Natural killer cell (primary cell): ENCODE results near the gene HOXD8. TPM values are rescaled to one million over a fixed set of nuclear protein-coding genes. Genes with fewer than 3 reads are reported as not detected.

Experiments
- ATAC-seq, 3 donors: fragments of 150-1000 bp in 2 of 3; fragments of 200-7000 bp in 1 of 3; cut with Tn5 transposase; 1 replicate in 1 of 3; 2 replicates in 2 of 3; pipeline ENCODE4 v1.10.0; 2021; ENCODE audit warnings: mild to moderate bottlenecking in 2 of 3, moderate library complexity in 2 of 3
- DNase-seq, 2 donors: peaks; one replicate each; pipeline versions ENCODE4 v3.0.0 to v3.0.0-alpha.2; 2013 to 2021; ENCODE audit warnings: mixed read lengths in 1 of 2
- H3K27ac ChIP-seq: one replicate; pipeline ENCODE4 v1.5.1; 2013; ENCODE audit warnings: mild to moderate bottlenecking, low read length
- H3K27me3 ChIP-seq: one replicate; pipeline ENCODE4 v1.6.1; 2013; ENCODE audit warnings: low read length; ENCODE audit not compliant: control insufficient read depth, insufficient read depth
- H3K36me3 ChIP-seq: one replicate; pipeline ENCODE4 v1.6.1; 2013; ENCODE audit warnings: low read length; ENCODE audit not compliant: control insufficient read depth, insufficient read depth
- H3K4me1 ChIP-seq: one replicate; pipeline ENCODE4 v1.6.1; 2013; ENCODE audit warnings: low read length; ENCODE audit not compliant: control insufficient read depth, insufficient read depth
- H3K4me3 ChIP-seq: one replicate; pipeline ENCODE4 v1.5.1; 2013; ENCODE audit warnings: low read length
- H3K9me3 ChIP-seq: one replicate; pipeline ENCODE4 v1.6.1; 2013; ENCODE audit warnings: low read length; ENCODE audit not compliant: control insufficient read depth, insufficient read depth
- H3K27ac Mint-ChIP-seq, 2 donors: one replicate each; pipeline ENCODE4 v1.8.0; 2022; ENCODE audit warnings: mild to moderate bottlenecking in 2 of 2, mixed read lengths in 2 of 2, moderate library complexity in 1 of 2
- H3K27me3 Mint-ChIP-seq, 2 donors: one replicate each; pipeline ENCODE4 v1.8.0; 2022; ENCODE audit warnings: low read depth in 2 of 2, mixed read lengths in 2 of 2
- H3K36me3 Mint-ChIP-seq: one replicate; pipeline ENCODE4 v1.8.0; 2022; ENCODE audit warnings: mixed read lengths
- H3K4me1 Mint-ChIP-seq, 2 donors: one replicate each; pipeline ENCODE4 v1.8.0; 2022; ENCODE audit warnings: mixed read lengths in 2 of 2
- H3K4me3 Mint-ChIP-seq: one replicate; pipeline ENCODE4 v1.8.0; 2022; ENCODE audit warnings: mild to moderate bottlenecking, moderate library complexity, mixed read lengths
- H3K9me3 Mint-ChIP-seq, 2 donors: one replicate each; pipeline ENCODE4 v1.8.0; 2022; ENCODE audit warnings: mixed read lengths in 2 of 2
- CTCF ChIP-seq: fragments of 200-600 bp; IDR thresholded peaks from one replicate; pipeline ENCODE4 v1.8.0; 2022; ENCODE audit warnings: antibody characterized with exemption
- WGBS: methylation state at CpG from one replicate; pipeline ENCODE4 v1.1.7; 2013; ENCODE audit warnings: missing lambda C conversion rate; ENCODE audit not compliant: insufficient coverage; 5-methylcytosine and 5-hydroxymethylcytosine counted together
- intact Hi-C: fragments of 100-400 bp; cut with micrococcal nuclease; formaldehyde crosslinking; loops from one replicate; pipeline ENCODE4 v1.14.2; 2022
- total RNA-seq, 4 donors: library from RNA; stranded (reverse); fragments of 120-200 nt in 1 of 4; gene quantifications; one replicate each; pipeline versions ENCODE4 v1.2.3 to v1.2.4, GENCODE V29; 2013 to 2022

HOXD8 gene
- total RNA-seq, 3 donors from 2014 or later (not counting 1 experiment from before 2014, with no cell fraction given), result not detected

- Mint-ChIP-seq H3K36me3 (peaks cover 17% of the 10 kb centered on the region), H3K27me3 (peaks cover 73 to 87% of the 10 kb centered on the region in 2 donors), H3K9me3 (peaks cover 3 to 5% of the 10 kb centered on the region in 2 donors), H3K4me1 (peaks cover 15 to 24% of the 10 kb centered on the region in 2 donors), H3K4me3 (peak overlapping the region; percentile 65), H3K27ac (no peak overlapping the region)
- Histone ChIP-seq H3K9me3 (peaks cover 30% of the 10 kb centered on the region), H3K4me1 (peaks cover 12% of the 10 kb centered on the region), H3K36me3 (no peaks in the 10 kb centered on the region), H3K27ac (no peak overlapping the region), H3K27me3 (peaks cover 88% of the 10 kb centered on the region), H3K4me3 (no peak overlapping the region)
- 5% methylated on average over 47 of the region's 49 CpGs for whole genome bisulfite sequencing
- no peak for TF ChIP-seq CTCF
- ATAC-seq (peak in 2 of 3 donors; percentile 48 to 50), DNase-seq (peak in 1 of 2 donors; percentile 48)
- intact Hi-C loops, result loop anchor here (5.0 kb wide), 1 partner anchor 34 kb away; the partner anchor contains the start of gene HOXD9
Observed at GRCh38 chr2:176088048-176088936, 41.2 kb upstream of the HOXD8 start.

GRCh38 chr2:176088937-176089842 lies 40.3 kb upstream of the HOXD8 start:
- peaks cover 14% of the 10 kb centered on the region for H3K4me1 ChIP-seq
- no peaks in the 10 kb centered on the region for H3K36me3 ChIP-seq
- Mint-ChIP-seq H3K4me3 (no peak overlapping the region), H3K9me3 (peaks cover 0 to 3% of the 10 kb centered on the region in 2 donors), H3K27ac (no peak overlapping the region), H3K36me3 (peaks cover 17% of the 10 kb centered on the region), H3K4me1 (peaks cover 8 to 25% of the 10 kb centered on the region in 2 donors), H3K27me3 (peaks cover 74 to 87% of the 10 kb centered on the region in 2 donors)
- DNase-seq (no peak), ATAC-seq (no peak)
- 9% methylated on average over 6 of the region's 6 CpGs for WGBS
- peaks cover 88% of the 10 kb centered on the region for H3K27me3 ChIP-seq
- H3K9me3 ChIP-seq, result peaks cover 21% of the 10 kb centered on the region
- intact Hi-C loops, result loop anchor here (5.0 kb wide), 1 partner anchor 33 kb away; the partner anchor contains the start of gene HOXD9
- no peak overlapping the region for H3K4me3 ChIP-seq
- no peak for TF ChIP-seq CTCF
- no peak overlapping the region for H3K27ac ChIP-seq

GRCh38 chr2:176089843-176090395 lies 39.6 kb upstream of the HOXD8 start:
- Histone ChIP-seq H3K9me3 (peaks cover 14% of the 10 kb centered on the region), H3K4me1 (peaks cover 14% of the 10 kb centered on the region), H3K4me3 (no peak overlapping the region), H3K27me3 (peaks cover 88% of the 10 kb centered on the region), H3K27ac (no peak overlapping the region), H3K36me3 (no peaks in the 10 kb centered on the region)
- ATAC-seq (no peak), DNase-seq (no peak)
- Mint-ChIP-seq H3K27ac (no peak overlapping the region), H3K4me3 (no peak overlapping the region), H3K4me1 (peaks cover 8 to 29% of the 10 kb centered on the region in 2 donors), H3K36me3 (peaks cover 17% of the 10 kb centered on the region), H3K9me3 (peaks cover 0 to 3% of the 10 kb centered on the region in 2 donors), H3K27me3 (peaks cover 73 to 87% of the 10 kb centered on the region in 2 donors)
- intact Hi-C loops, result loop anchor here (5.0 kb wide), 1 partner anchor 32 kb away; the partner anchor contains the start of gene HOXD9
- TF ChIP-seq CTCF, result no peak
